Adrenal gland (tissue), 12 donors: ENCODE results near the gene LRRC8E. TPM values are rescaled to one million over a fixed set of nuclear protein-coding genes. Genes with fewer than 3 reads are reported as not detected.

Source experiments
- DNase-seq, 7 donors: peaks; one replicate each; pipeline ENCODE4 v3.0.0-alpha.2; 2019 to 2020
- H3K27ac ChIP-seq, 5 donors: fragments of 200-600 bp; sonication (generic) in 4 of 5; 1 replicate in 3 of 5; 2 replicates in 2 of 5; pipeline versions ENCODE4 v1.5.1 to v1.8.0; 2016 to 2020; ENCODE audit warnings: mild to moderate bottlenecking in 1 of 5
- H3K27me3 ChIP-seq: fragments of 200-600 bp; 2 replicates; pipeline ENCODE4 v1.8.0; 2021
- H3K36me3 ChIP-seq, 2 donors: fragments of 200-600 bp; replicated peaks in 1 of 2; 1 replicate in 1 of 2; 2 replicates in 1 of 2; pipeline versions ENCODE4 v1.5.1 to v1.8.0; 2018 to 2022
- H3K4me1 ChIP-seq, 2 donors: fragments of 200-600 bp; replicated peaks in 1 of 2; 1 replicate in 1 of 2; 2 replicates in 1 of 2; pipeline versions ENCODE4 v1.5.1 to v1.8.0; 2018 to 2021
- H3K4me3 ChIP-seq, 4 donors: fragments of 200-600 bp; sonication (generic) in 3 of 4; one replicate each; pipeline ENCODE4 v1.5.1; 2016 to 2018
- H3K9me3 ChIP-seq, 3 donors: fragments of 200-600 bp; sonication (generic) in 1 of 3; replicated peaks in 1 of 3; 1 replicate in 2 of 3; 2 replicates in 1 of 3; pipeline versions ENCODE4 v1.5.1 to v1.8.0; 2016 to 2021
- CTCF ChIP-seq, 6 experiments: fragments of 450-650 bp in 4 of 6; fragments of 200-600 bp in 2 of 6; sonication (generic) in 1 of 6; IDR thresholded peaks; 1 replicate in 5 of 6; 2 replicates in 1 of 6; pipeline versions ENCODE4 v1.5.1 to v1.8.0; 2016 to 2021; ENCODE audit warnings: antibody characterized with exemption in 6 of 6, mild to moderate bottlenecking in 2 of 6, moderate library complexity in 1 of 6
- POLR2A ChIP-seq, 2 donors: fragments of 450-650 bp; IDR thresholded peaks; one replicate each; pipeline ENCODE4 v1.6.1; 2017; ENCODE audit warnings: antibody characterized with exemption in 2 of 2, mild to moderate bottlenecking in 2 of 2, moderate library complexity in 1 of 2
- WGBS, 4 donors: extraction: QIAGEN DNeasy Blood & Tissue Kit in 2 of 4; methylation state at CpG; one replicate each; pipeline versions ENCODE4 v1.1.5 to v1.1.7; 2013 to 2017; 5-methylcytosine and 5-hydroxymethylcytosine counted together
- intact Hi-C, 2 donors: fragments of 100-400 bp; cut with DNase I; formaldehyde crosslinking; loops; one replicate each; pipeline versions ENCODE4 v1.14.1 to v1.15.0; 2022 to 2023
- polyA plus RNA-seq, 3 donors: library from polyadenylated mRNA; stranded (reverse); fragments of 200-250 nt in 2 of 3; fragments of 350-450 nt in 1 of 3; fragmentation: Illumina TruSeq in 1 of 3; extraction: RNeasy Lipid Tissue Mini Kit (QIAGEN cat#74804) in 1 of 3; gene quantifications; one replicate each; pipeline ENCODE4 v1.2.3, GENCODE V29; 2013 to 2014
- total RNA-seq, 9 donors: library from RNA; depleted of rRNA in 4 of 9; stranded (reverse); fragments of >200 nt in 4 of 9; fragments of 120-200 nt in 1 of 9; fragmentation: NEBNext Ultra II Directional in 1 of 9; extraction: Animal tissue kit (Norgen Biotek cat#: 25700) in 1 of 9; gene quantifications; one replicate each; pipeline versions ENCODE4 v1.1.0 to v1.2.4, GENCODE V29; 2013 to 2023
- donor health status: healthy with polysubstance abuse.
- donor health status: Bipolar disorder and iron deficiency.
- donor health status: DM: yes; HTN: yes; CAD: no.
- donor health status: DM: no; HTN: no; CAD: no.
- donor health status: DM: no; HTN: no; CAD: no.
- donor health status: DM: yes; HTN: yes; CAD: no.

LRRC8E gene
- total and polyA plus RNA-seq, 12 donors, result 0.67 to 22.9 (median 11.2) TPM

- Histone ChIP-seq H3K27ac (no peak overlapping the region), H3K36me3 (peaks cover 0 to 11% of the 10 kb centered on the region in 2 donors), H3K4me3 (no peak overlapping the region), H3K4me1 (peaks cover 48 to 54% of the 10 kb centered on the region in 2 donors), H3K27me3 (peaks cover 3% of the 10 kb centered on the region), H3K9me3 (no peaks in the 10 kb centered on the region)
- WGBS, 4 donors, result 86 to 89% (median 88%) methylated on average over 24 to 31 of the region's 31 CpGs
- peak in 1 of 7 donors; percentile 63 for DNase-seq
- TF ChIP-seq CTCF (IDR thresholded peaks at IDR 0.05), result no peak
- TF ChIP-seq POLR2A (IDR thresholded peaks at IDR 0.05), result no peak
- intact Hi-C loops, result no loop called here
Measured at GRCh38 chr19:7923295-7924191, 35.2 kb downstream of the LRRC8E start.

- no peak overlapping the region for H3K4me3 ChIP-seq
- intact Hi-C loops, result no loop called here
- H3K4me1 ChIP-seq, result peaks cover 52 to 58% of the 10 kb centered on the region in 2 donors
- no peak for TF ChIP-seq CTCF (IDR thresholded peaks at IDR 0.05)
- TF ChIP-seq POLR2A (IDR thresholded peaks at IDR 0.05), result no peak
- H3K9me3 ChIP-seq, result no peaks in the 10 kb centered on the region
- no peaks in the 10 kb centered on the region for H3K27me3 ChIP-seq
- H3K36me3 ChIP-seq, result peaks cover 0 to 11% of the 10 kb centered on the region in 2 donors
- H3K27ac ChIP-seq, result no peak overlapping the region
- peak in 1 of 7 donors; percentile 56 for DNase-seq
- 64 to 72% (median 67%) methylated on average over 9 to 12 of the region's 12 CpGs for WGBS, 4 donors
Measured at GRCh38 chr19:7924241-7924640, 35.9 kb downstream of the LRRC8E start.

- no peaks in the 10 kb centered on the region for H3K9me3 ChIP-seq
- H3K4me1 ChIP-seq, result peaks cover 56 to 61% of the 10 kb centered on the region in 2 donors
- TF ChIP-seq CTCF (IDR thresholded peaks at IDR 0.05) (no peak), POLR2A (IDR thresholded peaks at IDR 0.05) (no peak)
- 30 to 39% (median 32%) methylated on average over 11 to 33 of the region's 34 CpGs; no CpG with 5 or more reads in 1 of the 4 donors for WGBS, 4 donors
- H3K27ac ChIP-seq, result no peak overlapping the region
- no peaks in the 10 kb centered on the region for H3K27me3 ChIP-seq
- peaks cover 0 to 11% of the 10 kb centered on the region in 2 donors for H3K36me3 ChIP-seq
- intact Hi-C loops, result no loop called here
- H3K4me3 ChIP-seq, result peak overlapping the region in 1 of 4 donors; percentile 71
- DNase-seq, result peak in 6 of 7 donors; percentile 33 to 68 (median 60)
Measured at GRCh38 chr19:7924651-7925170, 36.4 kb downstream of the LRRC8E start.

- TF ChIP-seq CTCF (IDR thresholded peaks at IDR 0.05), result peak; percentile 18 to 83 (median 60)
- TF ChIP-seq POLR2A (IDR thresholded peaks at IDR 0.05), result no peak
- intact Hi-C loops, result no loop called here
- H3K36me3 ChIP-seq, result peaks cover 0 to 11% of the 10 kb centered on the region in 2 donors
- no peak overlapping the region for H3K27ac ChIP-seq
- H3K9me3 ChIP-seq, result no peaks in the 10 kb centered on the region
- no peaks in the 10 kb centered on the region for H3K27me3 ChIP-seq
- 0 to 2% (median 1%) methylated on average over 9 to 97 of the region's 98 CpGs; no CpG with 5 or more reads in 1 of the 4 donors for WGBS, 4 donors
- DNase-seq, result peak; percentile 69 to 86 (median 78)
- peaks cover 58 to 62% of the 10 kb centered on the region in 2 donors for H3K4me1 ChIP-seq
- peak overlapping the region in 1 of 4 donors; percentile 71 for H3K4me3 ChIP-seq
Measured at GRCh38 chr19:7925171-7925851, 37.0 kb downstream of the LRRC8E start.
